DND-41 (cell line): ENCODE results near the gene GSG1L.

Experiments
- ATAC-seq: fragments of 200-7000 bp; cut with Tn5 transposase; 3 replicates; pipeline ENCODE4 v1.9.1; 2021; ENCODE audit warnings: low read depth; ENCODE audit not compliant: insufficient read depth
- DNase-seq: peaks from one replicate; pipeline ENCODE4 v3.0.0-alpha.2; 2020
- H2AFZ ChIP-seq: 2 replicates; pipeline ENCODE4 v1.6.0; 2012; ENCODE audit warnings: low read depth, low read length
- H3K27ac ChIP-seq: 2 replicates; pipeline ENCODE4 v1.5.1; 2012; ENCODE audit warnings: low read length, inconsistent platforms
- H3K27me3 ChIP-seq: fragments of 200-600 bp; sonication (generic); 2 replicates; pipeline ENCODE4 v1.6.0; 2012; ENCODE audit warnings: low read length, mild to moderate bottlenecking, inconsistent platforms; ENCODE audit not compliant: insufficient read depth, poor library complexity
- H3K36me3 ChIP-seq: 2 replicates; pipeline ENCODE4 v1.5.1; 2012; ENCODE audit warnings: low read length, inconsistent platforms; ENCODE audit not compliant: insufficient read depth
- H3K4me1 ChIP-seq: 2 replicates; pipeline ENCODE4 v1.5.1; 2012; ENCODE audit warnings: mild to moderate bottlenecking, low read length; ENCODE audit not compliant: insufficient read depth
- H3K4me2 ChIP-seq: 2 replicates; pipeline ENCODE4 v1.6.0; 2012; ENCODE audit warnings: mild to moderate bottlenecking, moderate library complexity, low read length, inconsistent platforms; ENCODE audit not compliant: insufficient read depth
- H3K4me3 ChIP-seq, 2 experiments: fragments of 200-600 bp in 1 of 2; shearing (Covaris generic) in 1 of 2; 2 replicates each; pipeline ENCODE4 v1.5.1; 2012 to 2016; ENCODE audit warnings: inconsistent platforms in 2 of 2, low read length in 2 of 2, mild to moderate bottlenecking in 2 of 2, low read depth in 1 of 2, moderate library complexity in 1 of 2
- H3K79me2 ChIP-seq: 2 replicates; pipeline ENCODE4 v1.6.0; 2012; ENCODE audit warnings: low read length, inconsistent platforms; ENCODE audit not compliant: insufficient read depth
- H3K9ac ChIP-seq: 2 replicates; pipeline ENCODE4 v1.6.0; 2012; ENCODE audit warnings: low read depth, mild to moderate bottlenecking, inconsistent platforms, low read length, moderate library complexity
- H3K9me3 ChIP-seq: 2 replicates; pipeline ENCODE4 v1.5.1; 2012; ENCODE audit warnings: low read length, moderate library complexity, mild to moderate bottlenecking, inconsistent platforms; ENCODE audit not compliant: insufficient read depth, severe bottlenecking
- H4K20me1 ChIP-seq: 2 replicates; pipeline ENCODE4 v1.6.0; 2012; ENCODE audit warnings: low read length; ENCODE audit not compliant: insufficient read depth
- CTCF ChIP-seq: IDR thresholded peaks from 2 replicates; pipeline ENCODE4 v1.5.1; 2012; ENCODE audit warnings: borderline replicate concordance, low read length, moderate library complexity, mild to moderate bottlenecking; ENCODE audit not compliant: poor library complexity, severe bottlenecking; ENCODE audit errors: extremely low read depth
- EZH2 ChIP-seq: IDR thresholded peaks from 3 replicates; pipeline ENCODE4 v1.6.1; 2012; ENCODE audit warnings: borderline replicate concordance, low read depth, mild to moderate bottlenecking, moderate library complexity, low read length, inconsistent platforms; ENCODE audit not compliant: severe bottlenecking

GSG1L gene

DNA sequence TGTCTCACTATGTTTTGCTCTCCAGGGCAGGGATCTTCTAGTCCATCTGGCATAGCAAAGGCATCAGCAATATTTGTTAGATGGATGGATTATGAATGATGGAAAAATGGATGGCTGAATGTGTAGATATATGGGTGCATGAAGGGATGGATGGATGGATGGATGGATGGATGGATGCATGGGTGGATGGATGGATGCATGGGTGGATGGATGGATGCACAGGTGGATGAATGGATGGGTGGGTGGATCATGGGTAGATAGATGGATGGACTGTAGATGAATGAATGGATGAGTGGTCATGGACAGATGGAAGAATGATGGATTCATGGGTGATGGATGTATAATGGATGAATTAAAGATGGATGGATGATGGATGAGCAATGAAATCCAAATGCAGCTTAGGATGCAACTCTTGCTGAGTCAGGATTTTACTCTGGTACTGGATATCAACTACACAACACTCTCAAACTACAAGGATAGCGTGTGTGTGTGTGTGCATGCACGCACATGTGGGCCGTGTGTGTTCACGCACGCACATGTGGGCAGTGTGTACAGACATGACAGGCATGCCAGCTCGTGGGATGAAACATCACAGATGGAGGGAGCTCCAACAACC is 34.0 kb downstream of the GSG1L start:
- H2AFZ ChIP-seq: no peak overlapping the region
- H3K4me2 ChIP-seq: no peak overlapping the region
- no peak for ATAC-seq
- no peak overlapping the region for H3K9ac ChIP-seq
- no peaks in the 10 kb centered on the region for H3K4me1 ChIP-seq
- H3K27ac ChIP-seq: no peak overlapping the region
- no peaks in the 10 kb centered on the region for H3K27me3 ChIP-seq
- no peak overlapping the region for H3K4me3 ChIP-seq
- no peaks in the 10 kb centered on the region for H4K20me1 ChIP-seq
- TF ChIP-seq EZH2 (no peak), CTCF (no peak)
- H3K79me2 ChIP-seq: no peaks in the 10 kb centered on the region
- no peaks in the 10 kb centered on the region for H3K36me3 ChIP-seq
- H3K9me3 ChIP-seq: no peaks in the 10 kb centered on the region
- DNase-seq: no peak

DNA sequence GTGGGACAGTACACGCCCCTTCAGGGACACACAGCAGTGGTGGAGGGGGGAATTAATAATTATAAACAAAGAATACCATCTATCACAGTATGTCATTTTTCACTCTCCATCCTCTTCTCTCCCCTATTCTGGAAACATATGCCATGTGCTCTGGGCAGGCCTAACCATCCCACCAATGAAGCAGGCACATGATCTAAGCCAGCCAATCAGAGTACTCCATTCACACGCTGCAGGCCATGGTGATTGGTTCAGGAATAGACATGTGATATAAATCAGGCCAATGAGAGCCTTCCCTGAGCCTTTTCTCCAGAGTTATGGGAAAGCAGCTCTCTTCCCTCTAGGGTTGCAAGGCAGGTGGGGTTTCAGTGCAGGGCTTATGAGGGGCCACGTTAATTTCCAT is 36.5 kb downstream of the GSG1L start:
- no peak overlapping the region for H3K4me2 ChIP-seq
- no peaks in the 10 kb centered on the region for H3K4me1 ChIP-seq
- no peaks in the 10 kb centered on the region for H3K79me2 ChIP-seq
- H3K4me3 ChIP-seq: no peak overlapping the region
- DNase-seq (no peak), ATAC-seq (no peak)
- H4K20me1 ChIP-seq: no peaks in the 10 kb centered on the region
- no peaks in the 10 kb centered on the region for H3K9me3 ChIP-seq
- no peaks in the 10 kb centered on the region for H3K27me3 ChIP-seq
- H3K9ac ChIP-seq: no peak overlapping the region
- TF ChIP-seq CTCF: no peak
- TF ChIP-seq EZH2: no peak
- no peak overlapping the region for H2AFZ ChIP-seq
- H3K27ac ChIP-seq: no peak overlapping the region
- H3K36me3 ChIP-seq: no peaks in the 10 kb centered on the region

DNA sequence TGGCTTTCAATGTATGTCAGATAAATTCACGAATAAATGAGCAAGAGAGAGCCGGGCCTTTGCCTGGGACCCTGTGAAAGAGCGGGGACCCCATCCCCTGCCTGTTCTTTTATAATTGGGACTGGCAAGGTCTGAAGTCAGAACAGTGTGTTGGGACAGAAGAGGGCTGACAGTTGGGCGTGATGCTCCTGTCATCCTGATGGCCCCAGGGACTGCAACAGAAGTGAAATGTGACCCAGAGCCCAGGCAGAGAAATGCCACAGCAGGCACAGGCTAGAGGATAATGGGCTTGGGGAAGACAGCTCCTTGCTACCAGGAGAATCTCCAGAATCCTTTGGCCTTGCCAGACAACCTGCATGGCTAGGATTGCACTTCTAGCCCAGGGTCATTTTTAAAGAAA is 37.9 kb downstream of the GSG1L start:
- TF ChIP-seq EZH2: no peak
- no peak for TF ChIP-seq CTCF
- ATAC-seq: no peak
- H3K4me3 ChIP-seq: no peak overlapping the region
- no peaks in the 10 kb centered on the region for H3K36me3 ChIP-seq
- no peaks in the 10 kb centered on the region for H3K4me1 ChIP-seq
- no peak overlapping the region for H3K4me2 ChIP-seq
- H3K79me2 ChIP-seq: no peaks in the 10 kb centered on the region
- no peak overlapping the region for H2AFZ ChIP-seq
- no peaks in the 10 kb centered on the region for H4K20me1 ChIP-seq
- H3K9ac ChIP-seq: no peak overlapping the region
- no peak for DNase-seq
- no peaks in the 10 kb centered on the region for H3K27me3 ChIP-seq
- H3K27ac ChIP-seq: no peak overlapping the region
- H3K9me3 ChIP-seq: no peaks in the 10 kb centered on the region
